Left renal cortex interstitium (tissue), 4 donors: ENCODE results near the gene SARNP. TPM values are rescaled to one million over a fixed set of nuclear protein-coding genes. Genes with fewer than 3 reads are reported as not detected.
A peak's percentile ranks its signal among the peaks of the same experiment; 100 is the strongest.
"Not testable (repeated sequence)": the region's sequence is repeated elsewhere in the genome, so short reads cannot be mapped to it uniquely, and the experiment has no call there.

Experiments
- DNase-seq, 4 donors: peaks; one replicate each; pipeline ENCODE4 v3.0.0-alpha.2; 2013; ENCODE audit warnings: low read depth in 4 of 4, low spot score in 2 of 4, missing footprints in 1 of 4
- polyA plus RNA-seq, 4 donors: library from polyadenylated mRNA; unstranded; fragments of 120-200 nt; gene quantifications; one replicate each; pipeline ENCODE4 v1.2.1, GENCODE V29; 2013; ENCODE audit not compliant: insufficient read length in 4 of 4

SARNP gene
- polyA plus RNA-seq = 100 to 1,000 TPM in 3 of 4 donors, 10 to 100 TPM in 1; 98.8 to 156 (median 114) TPM

GRCh38 chr12:55817345-55818139 lies at the start of gene SARNP, which contains the start of gene ORMDL2:
SARNP (minus strand) TSS chr12:55817724; CDS start chr12:55817701, 23 bp downstream.
ORMDL2 (plus strand) TSS chr12:55818041; CDS start chr12:55819000, 959 bp downstream.
- DNase-seq = peak; percentile 98 to 100 (median 99)

GRCh38 chr12:55866454-55867004 lies 49.0 kb upstream of the SARNP start:
- not testable (repeated sequence) for DNase-seq

- DNase-seq = no peak
These were observed 47.8 kb upstream of the SARNP start for GRCh38 chr12:55865327-55865726.

GRCh38 chr12:55862931-55863330 lies 45.4 kb upstream of the SARNP start:
- DNase-seq = not testable (repeated sequence)

GRCh38 chr12:55862286-55862685 lies 44.8 kb upstream of the SARNP start:
- DNase-seq = no peak

- no peak for DNase-seq
These were observed 44.3 kb upstream of the SARNP start for GRCh38 chr12:55861871-55862270.

GRCh38 chr12:55861396-55861795 lies 43.9 kb upstream of the SARNP start:
- DNase-seq = no peak

GRCh38 chr12:55852740-55853139 lies 35.2 kb upstream of the SARNP start:
- no peak for DNase-seq

GRCh38 chr12:55850893-55851292 lies 33.4 kb upstream of the SARNP start:
- DNase-seq = no peak

- DNase-seq = no peak
These were observed 32.9 kb upstream of the SARNP start for GRCh38 chr12:55850401-55850800.

GRCh38 chr12:55849616-55850343 lies 32.3 kb upstream of the SARNP start:
- DNase-seq = no peak

- DNase-seq = peak; percentile 29 to 72 (median 51)
These were observed 30.2 kb upstream of the SARNP start for GRCh38 chr12:55847603-55848291.

GRCh38 chr12:55847033-55847432 lies 29.5 kb upstream of the SARNP start:
- DNase-seq = no peak

- no peak for DNase-seq
These were observed 28.4 kb upstream of the SARNP start for GRCh38 chr12:55845785-55846496.

GRCh38 chr12:55845361-55845760 lies 27.8 kb upstream of the SARNP start:
- DNase-seq = no peak

- DNase-seq = no peak
These were observed 27.4 kb upstream of the SARNP start for GRCh38 chr12:55844961-55845360.

- no peak for DNase-seq
These were observed 25.9 kb upstream of the SARNP start for GRCh38 chr12:55843431-55843830.

GRCh38 chr12:55842681-55843429 lies 25.3 kb upstream of the SARNP start, which contains the start of gene MMP19:
MMP19 (minus strand) TSS chr12:55842936; CDS start chr12:55842830, 106 bp downstream.
- no peak for DNase-seq
